Activated T-cell treated with anti-CD3 and anti-CD28 coated beads for 4 hours (primary cell): Measurements from ENCODE around the gene C19orf38.

Source experiments
- DNase-seq: peaks from one replicate; pipeline ENCODE4 v3.0.0-alpha.2; 2020

The C19orf38 gene

GRCh38 chr19:10848230-10848856, at the start of gene C19orf38:
Gene C19orf38 (plus strand): TSS chr19:10848415. CDS start chr19:10848509, 94 bp downstream.
- DNase-seq = no peak

- no peak for DNase-seq
Observed at GRCh38 chr19:10800488-10800887, 47.7 kb upstream of the C19orf38 start.

GRCh38 chr19:10802479-10802878, 45.7 kb upstream of the C19orf38 start:
- DNase-seq = no peak

GRCh38 chr19:10803252-10803651, 45.0 kb upstream of the C19orf38 start:
- no peak for DNase-seq

GRCh38 chr19:10805065-10805757, 43.0 kb upstream of the C19orf38 start:
- DNase-seq = no peak

- DNase-seq = no peak
Observed at GRCh38 chr19:10805758-10806247, 42.4 kb upstream of the C19orf38 start.

GRCh38 chr19:10808937-10809649, 39.1 kb upstream of the C19orf38 start:
- DNase-seq = no peak

GRCh38 chr19:10809651-10810285, 38.4 kb upstream of the C19orf38 start:
- DNase-seq = no peak

- no peak for DNase-seq
Observed at GRCh38 chr19:10811391-10812111, 36.7 kb upstream of the C19orf38 start.

- DNase-seq = no peak
Observed at GRCh38 chr19:10812196-10812595, 36.0 kb upstream of the C19orf38 start.

GRCh38 chr19:10812902-10813404, 35.3 kb upstream of the C19orf38 start:
- no peak for DNase-seq

- no peak for DNase-seq
Observed at GRCh38 chr19:10815007-10815536, 33.1 kb upstream of the C19orf38 start.

- no peak for DNase-seq
Observed at GRCh38 chr19:10815969-10816644, 32.1 kb upstream of the C19orf38 start.

GRCh38 chr19:10816691-10817090, 31.5 kb upstream of the C19orf38 start:
- no peak for DNase-seq

- DNase-seq = no peak
Observed at GRCh38 chr19:10817291-10818038, 30.8 kb upstream of the C19orf38 start.

GRCh38 chr19:10818301-10819123, 29.7 kb upstream of the C19orf38 start:
- DNase-seq = no peak

- DNase-seq = no peak
Observed at GRCh38 chr19:10819124-10820060, 28.8 kb upstream of the C19orf38 start.

GRCh38 chr19:10820173-10820572, 28.0 kb upstream of the C19orf38 start:
- no peak for DNase-seq

GRCh38 chr19:10823690-10824089, 24.5 kb upstream of the C19orf38 start:
- DNase-seq = no peak
